Right cardiac atrium (tissue), 5 donors: Measurements from ENCODE around the gene SCAF1. TPM values are rescaled to one million over a fixed set of nuclear protein-coding genes. Genes with fewer than 3 reads are reported as not detected.

ENCODE experiments used
- ATAC-seq, 2 donors: fragments of 200-7000 bp; cut with Tn5 transposase; one replicate each; pipeline versions ENCODE4 v1.8.0 to v1.9.1; 2020; ENCODE audit warnings: moderate library complexity in 2 of 2, mild to moderate bottlenecking in 1 of 2
- DNase-seq, 3 donors: peaks; one replicate each; pipeline ENCODE4 v3.0.0-alpha.2; 2020
- H3K27ac ChIP-seq: one replicate; pipeline ENCODE4 v1.5.1; 2013; ENCODE audit warnings: mild to moderate bottlenecking, low read length, control low read depth, moderate library complexity
- H3K27me3 ChIP-seq: one replicate; pipeline ENCODE4 v1.6.1; 2013; ENCODE audit not compliant: control insufficient read depth, insufficient read depth
- H3K4me1 ChIP-seq: one replicate; pipeline ENCODE4 v1.6.1; 2013; ENCODE audit warnings: low read length; ENCODE audit not compliant: control insufficient read depth, insufficient read depth
- H3K4me3 ChIP-seq: one replicate; pipeline ENCODE4 v1.5.1; 2013; ENCODE audit warnings: low read length, control low read depth
- H3K9me3 ChIP-seq: one replicate; pipeline ENCODE4 v1.6.1; 2013; ENCODE audit warnings: low read length; ENCODE audit not compliant: control insufficient read depth
- WGBS: extraction: QIAGEN DNeasy Blood & Tissue Kit; methylation state at CpG from one replicate; pipeline ENCODE4 v1.1.7; 2013; 5-methylcytosine and 5-hydroxymethylcytosine counted together
- intact Hi-C, 4 donors: fragments of 100-400 bp; cut with DNase I; formaldehyde crosslinking; loops; one replicate each; pipeline versions ENCODE4 v1.11.0 to v1.14.0; 2022 to 2023
- polyA plus RNA-seq: library from polyadenylated mRNA; stranded (reverse); fragments of 200-250 nt; gene quantifications from one replicate; pipeline ENCODE4 v1.2.3, GENCODE V29; 2013
- total RNA-seq, 4 donors: library from RNA; stranded (reverse); fragmentation: NEBNext Ultra II Directional; extraction: Animal tissue kit (Norgen Biotek cat#: 25700); gene quantifications; one replicate each; pipeline ENCODE4 v1.2.1, GENCODE V29; 2021
- donor health status: healthy with polysubstance abuse.
- donor health status: DM: no; HTN: yes; CAD: no.
- donor health status: DM: no; HTN: no; CAD: no.
- donor health status: DM: no; HTN: yes; CAD: no; lungs with severe emphysema.
- donor health status: DM: yes; HTN: yes; CAD: no.

Gene SCAF1
- total and polyA plus RNA-seq, 5 donors, result 23.3 to 52.7 (median 42.0) TPM

DNA sequence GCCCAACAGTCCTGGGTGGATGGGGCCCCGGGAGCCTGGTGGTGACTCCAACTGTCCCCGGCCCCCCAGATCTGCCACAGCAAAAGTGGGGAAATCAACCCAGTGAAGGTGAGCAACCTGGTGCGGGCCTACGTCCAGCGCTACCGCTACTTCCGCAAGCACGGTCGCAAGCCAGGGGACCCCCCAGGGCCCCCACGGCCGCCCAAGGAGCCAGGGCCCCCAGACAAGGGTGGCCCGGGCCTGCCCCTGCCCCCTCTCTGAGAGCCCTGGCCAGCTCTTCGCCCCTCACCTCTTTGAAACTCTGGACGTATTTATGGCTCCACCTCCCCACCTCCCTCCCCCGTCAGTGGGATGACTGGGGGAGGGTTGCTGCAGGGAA, 16.1 kb downstream of the SCAF1 start:
- Histone ChIP-seq H3K9me3 (no peaks in the 10 kb centered on the region), H3K27ac (no peak overlapping the region), H3K4me3 (no peak overlapping the region), H3K27me3 (no peaks in the 10 kb centered on the region), H3K4me1 (no peaks in the 10 kb centered on the region)
- 87% methylated on average over 15 of the region's 15 CpGs for WGBS
- no peak for ATAC-seq
- DNase-seq, result peak in 1 of 3 donors; percentile 47
- intact Hi-C loops, result loop anchor here in 1 of 4 donors (5.0 kb wide), 1 partner anchor 151 kb away; no protein-coding TSS in a partner anchor

DNA sequence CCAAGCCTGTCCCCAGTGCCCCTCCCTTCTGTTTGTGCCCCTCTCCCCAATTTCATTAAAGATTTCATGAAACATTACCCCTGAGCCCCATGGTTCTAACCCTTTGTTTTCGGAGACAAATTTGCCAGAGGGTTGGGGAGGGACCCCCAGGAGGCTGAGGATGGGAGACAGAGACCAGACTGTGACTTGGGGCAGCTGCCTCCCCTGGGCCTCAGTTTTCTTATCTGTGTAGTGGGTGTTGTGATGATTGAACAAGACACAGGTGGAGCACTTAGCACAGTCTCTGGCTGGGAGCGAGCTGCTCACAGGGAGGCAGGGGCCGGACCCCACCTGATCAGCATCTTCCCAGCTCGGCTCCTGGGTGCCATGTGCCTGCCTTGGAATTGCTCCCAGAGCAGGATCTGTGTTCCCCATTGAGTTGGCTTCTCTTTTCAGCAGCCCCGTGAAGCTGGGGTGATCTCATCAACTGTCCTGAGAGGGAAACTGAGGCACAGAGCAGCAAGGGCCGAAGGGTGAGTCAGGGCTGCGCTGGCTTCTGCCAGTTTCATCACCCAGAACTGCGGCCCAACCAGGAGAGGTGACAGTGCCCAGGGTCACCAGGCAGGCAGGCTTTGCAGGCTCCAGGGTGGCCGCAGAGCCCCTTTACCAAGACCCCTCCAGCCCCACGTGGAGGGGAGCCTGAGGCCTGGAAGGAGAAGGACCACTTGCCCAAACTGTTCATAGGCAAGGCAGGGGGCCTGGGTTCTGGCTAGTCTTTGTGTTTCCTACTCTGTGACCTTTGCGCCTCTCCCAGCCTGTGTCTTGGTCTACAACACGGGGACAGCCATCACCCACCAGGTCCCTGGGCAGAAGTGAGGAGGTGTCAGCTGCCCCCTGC, 16.8 kb downstream of the SCAF1 start:
- H3K27ac ChIP-seq, result no peak overlapping the region
- ATAC-seq (no peak), DNase-seq (peak in 1 of 3 donors; percentile 30)
- no peaks in the 10 kb centered on the region for H3K4me1 ChIP-seq
- WGBS, result 92% methylated on average over 12 of the region's 12 CpGs
- no peaks in the 10 kb centered on the region for H3K9me3 ChIP-seq
- intact Hi-C loops, result loop anchor here in 1 of 4 donors (5.0 kb wide), 1 partner anchor 152 kb away; no protein-coding TSS in a partner anchor
- H3K4me3 ChIP-seq, result no peak overlapping the region
- H3K27me3 ChIP-seq, result no peaks in the 10 kb centered on the region

DNA sequence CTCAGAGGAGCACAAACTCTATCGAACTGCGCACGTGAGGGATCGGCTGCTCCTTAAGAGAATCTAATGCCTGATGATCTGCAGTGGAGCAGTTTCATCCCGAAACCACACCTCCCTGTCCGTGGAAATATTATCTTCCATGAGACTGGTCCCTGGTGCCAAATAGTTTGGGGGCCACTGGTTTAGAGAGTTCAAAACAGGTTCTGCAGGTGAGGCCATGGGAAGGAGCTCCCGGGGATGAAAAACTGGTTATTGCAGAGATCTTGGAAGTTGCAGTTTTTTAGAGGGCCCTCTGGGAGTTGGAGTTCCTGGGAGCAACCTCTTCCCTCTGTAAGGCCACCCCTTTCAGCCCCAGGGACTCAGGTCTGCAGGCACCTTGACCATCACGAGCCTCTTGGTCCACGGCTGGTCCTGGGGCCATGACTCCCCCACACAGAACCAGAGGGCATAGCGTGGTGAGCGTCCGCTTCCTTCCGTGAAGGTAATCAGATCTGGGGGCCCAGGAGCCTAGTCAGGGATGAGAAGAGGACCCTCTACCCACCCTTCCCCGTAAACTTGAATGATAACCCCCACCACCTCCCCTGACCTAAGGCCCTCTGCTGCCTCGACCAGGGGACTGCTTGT, 18.4 kb downstream of the SCAF1 start:
- Histone ChIP-seq H3K4me3 (no peak overlapping the region), H3K9me3 (no peaks in the 10 kb centered on the region), H3K27me3 (no peaks in the 10 kb centered on the region), H3K27ac (no peak overlapping the region), H3K4me1 (no peaks in the 10 kb centered on the region)
- no peak for ATAC-seq
- 85% methylated on average over 15 of the region's 15 CpGs for WGBS
- intact Hi-C loops, result loop anchor here in 1 of 4 donors (10.0 kb wide), 1 partner anchor 66 kb away; the partner anchor contains the start of gene PRR12
- peak in 1 of 3 donors; percentile 46 for DNase-seq

DNA sequence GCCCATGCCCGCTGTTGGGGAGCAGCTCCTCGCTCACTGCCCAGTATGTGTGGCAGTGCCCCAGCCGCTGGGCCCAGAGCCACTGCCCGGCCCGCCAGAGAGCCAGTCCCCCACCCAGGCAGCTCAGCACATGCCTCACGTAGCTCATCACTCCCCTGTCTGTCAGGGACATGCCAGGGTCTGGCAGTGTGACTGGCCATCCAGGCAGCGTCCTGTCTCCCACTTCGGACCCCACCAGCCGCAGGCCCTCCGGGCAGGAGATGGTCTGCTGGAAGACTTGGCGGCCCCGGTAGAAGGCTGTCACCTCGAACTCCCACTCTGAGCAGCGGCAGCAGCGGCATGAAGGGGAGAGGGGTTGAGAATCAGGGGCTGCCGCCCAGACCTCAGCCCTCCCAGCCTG, 20.0 kb downstream of the SCAF1 start:
- H3K9me3 ChIP-seq, result no peaks in the 10 kb centered on the region
- H3K27ac ChIP-seq, result no peak overlapping the region
- no peak overlapping the region for H3K4me3 ChIP-seq
- no peaks in the 10 kb centered on the region for H3K27me3 ChIP-seq
- H3K4me1 ChIP-seq, result no peaks in the 10 kb centered on the region
- DNase-seq (peak in 2 of 3 donors; percentile 47 to 58), ATAC-seq (no peak)
- 89% methylated on average over 16 of the region's 16 CpGs for WGBS
- intact Hi-C loops, result loop anchor here in 1 of 4 donors (10.0 kb wide), 1 partner anchor 67 kb away; the partner anchor contains the start of gene PRR12

DNA sequence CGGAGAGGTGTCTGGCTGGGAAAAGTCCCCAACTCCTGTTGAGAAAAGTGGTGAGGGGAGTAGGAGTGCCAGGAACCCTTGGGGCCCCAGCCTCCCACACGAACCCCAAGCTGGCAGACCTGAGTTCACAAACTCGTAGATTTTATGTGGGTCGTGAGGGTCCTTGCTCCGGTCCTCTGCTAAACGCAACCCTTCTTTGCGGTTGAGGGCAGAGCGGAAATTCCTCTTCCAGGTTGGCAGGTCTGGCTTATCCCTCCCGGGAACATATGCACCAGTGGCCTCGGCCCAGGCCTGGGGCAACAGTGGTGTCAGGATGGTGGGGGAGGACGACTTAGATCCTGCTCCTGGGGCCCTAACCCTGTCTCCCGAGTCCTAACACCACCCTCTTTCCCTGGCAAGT, 21.2 kb downstream of the SCAF1 start:
- ATAC-seq (no peak), DNase-seq (peak in 2 of 3 donors; percentile 40 to 41)
- no peaks in the 10 kb centered on the region for H3K27me3 ChIP-seq
- intact Hi-C loops, result loop anchor here in 1 of 4 donors (10.0 kb wide), 1 partner anchor 68 kb away; the partner anchor contains the start of gene PRR12
- no peak overlapping the region for H3K4me3 ChIP-seq
- no peak overlapping the region for H3K27ac ChIP-seq
- WGBS, result 85% methylated on average over 12 of the region's 12 CpGs
- no peaks in the 10 kb centered on the region for H3K9me3 ChIP-seq
- no peaks in the 10 kb centered on the region for H3K4me1 ChIP-seq

DNA sequence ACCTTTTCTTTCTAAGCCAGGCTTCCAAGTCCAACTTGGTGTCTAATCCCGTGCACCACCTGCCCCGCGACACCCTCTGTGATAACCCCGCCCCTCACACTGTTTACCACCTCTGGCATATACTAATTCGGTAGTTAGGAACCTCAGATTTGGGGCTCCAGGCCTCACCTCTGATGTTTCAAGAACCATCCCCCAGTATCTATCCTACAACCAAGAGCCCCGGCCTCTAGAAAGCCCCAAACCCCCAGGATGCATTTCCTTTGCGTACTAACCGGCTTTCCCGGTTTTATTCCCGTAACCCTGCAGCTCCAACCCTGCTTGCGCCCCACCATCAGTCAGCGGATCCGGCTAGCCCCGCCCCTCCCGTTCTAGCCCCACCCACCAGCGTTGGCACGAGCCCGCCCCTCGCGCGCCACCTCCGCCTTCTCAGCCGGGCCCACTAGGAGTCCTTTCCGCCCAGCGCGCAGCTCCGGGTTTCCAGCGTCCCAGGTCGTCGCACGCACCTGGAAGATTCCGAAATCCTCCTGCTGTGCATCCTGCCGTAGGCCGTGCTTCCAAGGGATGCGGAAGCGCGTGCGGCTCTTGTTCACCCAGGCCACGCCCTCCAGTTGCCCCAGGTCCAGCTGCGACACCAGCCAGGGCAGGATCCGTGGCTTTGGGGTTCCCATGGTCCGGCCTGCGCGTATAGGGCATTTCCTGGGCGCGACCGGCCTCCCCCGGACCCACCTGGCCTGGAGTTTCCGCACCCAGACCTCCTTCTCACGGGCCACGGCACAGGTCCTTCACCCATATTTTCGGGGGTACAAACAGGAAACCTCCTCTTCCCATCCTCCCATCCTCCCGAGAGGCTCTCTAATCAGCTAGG, 22.4 kb downstream of the SCAF1 start:
- WGBS, result 1% methylated on average over 53 of the region's 53 CpGs
- ATAC-seq (peak; percentile 82 to 83), DNase-seq (peak; percentile 89 to 96 (median 96))
- H3K9me3 ChIP-seq, result no peaks in the 10 kb centered on the region
- H3K27ac ChIP-seq, result peak overlapping the region; percentile 89
- intact Hi-C loops, result loop anchor here in 1 of 4 donors (10.0 kb wide), 1 partner anchor 70 kb away; the partner anchor contains the start of gene PRR12
- peak overlapping the region; percentile 70 for H3K4me3 ChIP-seq
- H3K4me1 ChIP-seq, result no peaks in the 10 kb centered on the region
- no peaks in the 10 kb centered on the region for H3K27me3 ChIP-seq

DNA sequence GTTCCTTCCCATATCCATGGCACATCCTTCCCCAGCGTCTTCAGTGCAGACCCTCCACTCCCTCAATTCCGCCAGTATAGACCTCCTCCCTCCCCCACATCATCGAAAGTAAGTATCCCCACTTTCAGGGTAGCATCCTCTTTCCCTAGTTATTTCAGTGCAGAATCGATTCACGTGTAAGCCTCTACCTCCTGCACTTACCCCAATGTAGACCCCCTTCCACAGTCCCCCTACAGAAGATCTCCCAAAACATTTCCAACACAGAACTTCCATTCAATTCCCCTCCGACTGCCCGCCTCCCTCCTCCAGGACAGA, 23.0 kb downstream of the SCAF1 start:
- H3K27ac ChIP-seq, result peak overlapping the region; percentile 89
- H3K27me3 ChIP-seq, result no peaks in the 10 kb centered on the region
- H3K4me3 ChIP-seq, result peak overlapping the region; percentile 70
- intact Hi-C loops, result loop anchor here in 1 of 4 donors (10.0 kb wide), 1 partner anchor 70 kb away; the partner anchor contains the start of gene PRR12
- H3K9me3 ChIP-seq, result no peaks in the 10 kb centered on the region
- DNase-seq (no peak), ATAC-seq (no peak)
- H3K4me1 ChIP-seq, result no peaks in the 10 kb centered on the region
- 1% methylated on average over 7 of the region's 7 CpGs for WGBS

DNA sequence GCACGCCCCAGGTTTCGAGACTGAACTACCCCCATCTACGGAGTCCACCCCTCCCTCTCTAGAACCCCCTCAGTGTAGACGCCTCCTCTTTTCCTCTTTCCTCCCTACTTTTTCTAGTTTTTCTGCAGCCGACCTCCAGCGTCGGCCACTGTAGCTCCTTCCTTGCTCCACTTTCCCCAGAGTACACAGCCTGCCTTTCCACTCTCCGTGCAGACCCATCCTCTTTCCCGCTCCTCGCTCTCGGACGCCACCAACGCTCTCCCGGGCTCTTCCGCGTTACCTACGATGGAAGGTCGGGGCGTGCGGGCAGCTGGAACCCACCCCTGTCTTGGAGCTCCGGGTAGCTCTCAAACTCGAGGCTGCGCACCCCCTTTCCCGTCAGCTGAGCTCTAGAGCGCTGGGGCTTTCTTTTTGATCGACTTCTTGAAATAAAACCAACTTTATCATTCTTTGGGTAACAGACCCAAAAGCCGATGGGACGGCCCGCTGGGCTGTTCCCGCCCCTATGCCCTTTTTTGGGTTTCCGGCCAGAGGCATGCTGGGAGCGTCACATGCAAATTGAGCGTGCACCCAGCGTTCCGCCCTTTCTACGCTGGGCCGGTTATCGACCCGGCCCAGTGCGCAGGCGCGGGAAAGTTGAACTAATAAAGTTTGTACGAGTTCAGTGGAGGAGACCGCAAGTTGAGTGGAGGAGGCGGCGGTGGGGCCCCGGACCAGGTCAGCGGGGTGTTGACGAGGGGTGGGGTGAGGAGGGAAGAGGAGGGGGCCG, 23.5 kb downstream of the SCAF1 start, which contains the start of the genes BCL2L12 and IRF3:
Gene BCL2L12, plus strand, starts transcription at position 583 of the 769 bp plus-strand sequence. CDS start 760 bp downstream, outside the sequence.
Gene IRF3, minus strand, starts transcription at position 507 of the 769 bp plus-strand sequence. CDS start 1,019 bp downstream, outside the sequence.
- ATAC-seq (peak; percentile 91 to 94), DNase-seq (peak; percentile 99)
- H3K4me1 ChIP-seq, result no peaks in the 10 kb centered on the region
- H3K27me3 ChIP-seq, result no peaks in the 10 kb centered on the region
- peak within 1 kb of the TSS; percentile 70 for H3K4me3 ChIP-seq
- H3K27ac ChIP-seq, result peak within 1 kb of the TSS; percentile 89
- H3K9me3 ChIP-seq, result no peaks in the 10 kb centered on the region
- intact Hi-C loops, result loop anchor here in 1 of 4 donors (10.0 kb wide), 1 partner anchor 71 kb away; the partner anchor contains the start of gene PRR12
- under 1% methylated on average over 50 of the region's 50 CpGs for WGBS

DNA sequence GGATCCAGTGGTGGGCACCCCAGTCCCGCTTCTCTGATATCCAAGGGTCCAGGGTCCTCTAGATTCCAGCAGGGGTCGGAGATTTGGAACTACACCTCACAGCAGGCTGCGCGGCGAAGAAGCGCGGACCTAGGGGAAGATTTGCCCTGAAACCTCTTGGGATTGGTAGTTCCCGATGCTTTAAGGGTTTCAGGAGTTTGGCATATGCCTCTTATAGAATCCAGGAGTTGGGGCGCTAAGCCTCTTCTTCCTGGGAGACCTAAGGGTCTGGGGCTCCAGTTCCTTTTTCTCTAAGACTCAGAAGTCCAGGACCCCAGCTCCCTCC, 24.1 kb downstream of the SCAF1 start:
- Histone ChIP-seq H3K27ac (no peak overlapping the region), H3K9me3 (no peaks in the 10 kb centered on the region), H3K27me3 (no peaks in the 10 kb centered on the region), H3K4me1 (no peaks in the 10 kb centered on the region), H3K4me3 (peak overlapping the region; percentile 70)
- ATAC-seq, result no peak
- DNase-seq, result no peak
- intact Hi-C loops, result loop anchor here in 1 of 4 donors (10.0 kb wide), 1 partner anchor 71 kb away; the partner anchor contains the start of gene PRR12
- WGBS, result under 1% methylated on average over 9 of the region's 9 CpGs
